Loucy (cell line): ENCODE measurements around the gene TRPV4.

Experiments
- CTCF ChIP-seq: fragments of 200-600 bp; sonication (generic); conservative IDR thresholded peaks from 2 replicates; pipeline ENCODE4 v1.5.1; 2014; ENCODE audit warnings: mild to moderate bottlenecking, antibody characterized with exemption, low read length
- EZH2phosphoT487 ChIP-seq: fragments of 200-600 bp; IDR thresholded peaks from 2 replicates; pipeline ENCODE4 v1.6.1; 2018; ENCODE audit warnings: antibody characterized with exemption, mild to moderate bottlenecking, moderate library complexity, borderline replicate concordance

GRCh38 chr12:109741286-109741969, 91.8 kb downstream of the TRPV4 start:
- TF ChIP-seq CTCF (no peak), EZH2phosphoT487 (no peak)
